ENCODE data around the gene CCSER1.

Gene CCSER1

DNA sequence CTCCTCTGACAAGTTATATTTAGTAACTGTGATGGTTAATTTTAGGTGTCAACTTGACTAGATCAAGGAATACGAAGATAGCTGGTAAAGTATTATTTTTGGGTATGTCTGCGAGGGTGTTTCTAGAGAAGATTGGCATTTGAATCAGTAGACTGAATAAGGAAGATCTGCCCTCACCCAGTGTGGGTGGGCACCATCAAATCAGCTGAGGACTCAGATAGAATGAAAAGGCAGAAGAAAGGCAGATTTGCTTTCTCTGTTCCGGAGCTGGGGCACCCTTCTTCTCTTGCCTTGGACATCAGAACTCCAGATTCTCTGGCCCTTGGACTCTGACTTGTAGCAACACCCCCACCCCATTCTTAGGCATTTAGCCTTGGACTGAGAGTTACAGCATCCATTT lies 981.6 kb downstream of the CCSER1 start:
- H2BK5ac ChIP-seq (ENCODE audit: low read length) = no peak overlapping the region
- no peak overlapping the region for H3K14ac ChIP-seq (ENCODE audit: low read length)
- H2AK5ac ChIP-seq (ENCODE audit: low read depth, low read length) = no peak overlapping the region
- no peak overlapping the region for H4K8ac ChIP-seq (ENCODE audit: low read depth, low read length)
- H3K18ac ChIP-seq (ENCODE audit: low read length) = no peak overlapping the region
- DNase-seq (ENCODE audit: low spot score) = no peak
- no peaks in the 10 kb centered on the region for H3K36me3 ChIP-seq (replicated peaks in 1 of 2; ENCODE audit: control insufficient read depth in 2 of 2, insufficient read depth in 2 of 2, low read length in 2 of 2)
- H2BK12ac ChIP-seq (ENCODE audit: low read length) = no peak overlapping the region
- no peaks in the 10 kb centered on the region for H3K9me3 ChIP-seq (replicated peaks in 1 of 2; ENCODE audit: control insufficient read depth in 2 of 2, insufficient read depth in 1 of 2, low read depth in 1 of 2, low read length in 2 of 2)
- H3K27me3 ChIP-seq (ENCODE audit: control insufficient read depth in 3 of 3, insufficient read depth in 3 of 3, low read depth in 1 of 3, low read length in 3 of 3) = no peaks in the 10 kb centered on the region
- no peak overlapping the region for H3K27ac ChIP-seq (replicated peaks; ENCODE audit: low read length)
- no peak overlapping the region for H2BK15ac ChIP-seq (ENCODE audit: low read length)
- H3K4me2 ChIP-seq (ENCODE audit: insufficient read depth, low read length, poor library complexity, severe bottlenecking) = no peak overlapping the region
- H3K23ac ChIP-seq (ENCODE audit: low read depth, low read length, poor library complexity) = no peak overlapping the region
- H2AFZ ChIP-seq (ENCODE audit: low read length) = no peak overlapping the region
- H4K91ac ChIP-seq (ENCODE audit: low read depth, low read length, poor library complexity) = no peak overlapping the region
- H3K4me1 ChIP-seq (ENCODE audit: control insufficient read depth in 2 of 2, insufficient read depth in 1 of 2, low read depth in 1 of 2, low read length in 2 of 2) = no peaks in the 10 kb centered on the region
- no peak overlapping the region for H2BK120ac ChIP-seq (ENCODE audit: low read depth, low read length)
- H3K79me1 ChIP-seq (ENCODE audit: low read depth, low read length) = no peaks in the 10 kb centered on the region
- H3K9ac ChIP-seq (ENCODE audit: low read depth, low read length, poor library complexity) = no peak overlapping the region
- no peak overlapping the region for H3K4ac ChIP-seq (ENCODE audit: low read length)
- no CpG with 5 or more reads among the region's 3 CpGs for WGBS, 2 donors (ENCODE audit: extremely low coverage in 2 of 2, insufficient read length in 2 of 2, insufficient replicate concordance in 1 of 2)
- H3K4me3 ChIP-seq (ENCODE audit: low read length in 2 of 2) = no peak overlapping the region

DNA sequence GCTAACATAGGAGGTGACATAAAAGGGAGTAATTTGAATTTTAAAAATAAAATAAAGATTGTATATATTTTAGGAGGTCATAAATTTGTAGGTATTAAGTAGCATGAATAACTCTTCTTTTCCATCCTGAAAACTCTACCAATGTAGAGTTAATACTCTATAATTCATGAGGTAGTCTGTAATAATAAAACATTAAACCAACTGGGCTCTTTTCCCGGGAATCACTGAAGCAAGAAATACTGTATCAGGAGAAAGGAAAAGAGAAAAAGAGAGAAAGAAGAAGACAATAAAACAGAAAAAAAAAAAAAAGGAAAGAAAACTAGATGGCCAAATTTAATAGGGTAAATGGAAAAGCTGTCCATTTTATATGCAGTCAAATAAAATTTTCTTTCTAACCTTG lies 984.4 kb downstream of the CCSER1 start:
- H3K9me3 ChIP-seq (replicated peaks in 1 of 2; ENCODE audit: control insufficient read depth in 2 of 2, insufficient read depth in 1 of 2, low read depth in 1 of 2, low read length in 2 of 2) = no peaks in the 10 kb centered on the region
- H3K18ac ChIP-seq (ENCODE audit: low read length) = no peak overlapping the region
- no peak for DNase-seq (ENCODE audit: low spot score)
- H3K23ac ChIP-seq (ENCODE audit: low read depth, low read length, poor library complexity) = no peak overlapping the region
- H2BK12ac ChIP-seq (ENCODE audit: low read length) = no peak overlapping the region
- no peaks in the 10 kb centered on the region for H3K27me3 ChIP-seq (ENCODE audit: control insufficient read depth in 3 of 3, insufficient read depth in 3 of 3, low read depth in 1 of 3, low read length in 3 of 3)
- no peaks in the 10 kb centered on the region for H3K4me1 ChIP-seq (ENCODE audit: control insufficient read depth in 2 of 2, insufficient read depth in 1 of 2, low read depth in 1 of 2, low read length in 2 of 2)
- H3K79me1 ChIP-seq (ENCODE audit: low read depth, low read length) = no peaks in the 10 kb centered on the region
- no peak overlapping the region for H2BK5ac ChIP-seq (ENCODE audit: low read length)
- no peak overlapping the region for H2BK15ac ChIP-seq (ENCODE audit: low read length)
- no peaks in the 10 kb centered on the region for H3K36me3 ChIP-seq (replicated peaks in 1 of 2; ENCODE audit: control insufficient read depth in 2 of 2, insufficient read depth in 2 of 2, low read length in 2 of 2)
- H3K4me2 ChIP-seq (ENCODE audit: insufficient read depth, low read length, poor library complexity, severe bottlenecking) = no peak overlapping the region
- H3K14ac ChIP-seq (ENCODE audit: low read length) = no peak overlapping the region
- H3K4ac ChIP-seq (ENCODE audit: low read length) = no peak overlapping the region
- H3K27ac ChIP-seq (replicated peaks; ENCODE audit: low read length) = no peak overlapping the region
- no peak overlapping the region for H3K4me3 ChIP-seq (ENCODE audit: low read length in 2 of 2)
- no peak overlapping the region for H2BK120ac ChIP-seq (ENCODE audit: low read depth, low read length)
- no peak overlapping the region for H4K91ac ChIP-seq (ENCODE audit: low read depth, low read length, poor library complexity)
- H4K8ac ChIP-seq (ENCODE audit: low read depth, low read length) = no peak overlapping the region
- H2AK5ac ChIP-seq (ENCODE audit: low read depth, low read length) = no peak overlapping the region
- H2AFZ ChIP-seq (ENCODE audit: low read length) = no peak overlapping the region
- H3K9ac ChIP-seq (ENCODE audit: low read depth, low read length, poor library complexity) = no peak overlapping the region
- no CpG with 5 or more reads among the region's 1 CpG for WGBS, 2 donors (ENCODE audit: extremely low coverage in 2 of 2, insufficient read length in 2 of 2, insufficient replicate concordance in 1 of 2)

GRCh38 chr4:91113130-91113706 lies 986.0 kb downstream of the CCSER1 start:
- no peak overlapping the region for H3K4me2 ChIP-seq (ENCODE audit: insufficient read depth, low read length, poor library complexity, severe bottlenecking)
- WGBS, 2 donors (ENCODE audit: extremely low coverage in 2 of 2, insufficient read length in 2 of 2, insufficient replicate concordance in 1 of 2) = no CpG with 5 or more reads among the region's 4 CpGs
- no peak overlapping the region for H3K4ac ChIP-seq (ENCODE audit: low read length)
- H3K14ac ChIP-seq (ENCODE audit: low read length) = no peak overlapping the region
- H2BK12ac ChIP-seq (ENCODE audit: low read length) = no peak overlapping the region
- H3K9ac ChIP-seq (ENCODE audit: low read depth, low read length, poor library complexity) = no peak overlapping the region
- H3K36me3 ChIP-seq (replicated peaks in 1 of 2; ENCODE audit: control insufficient read depth in 2 of 2, insufficient read depth in 2 of 2, low read length in 2 of 2) = no peaks in the 10 kb centered on the region
- no peaks in the 10 kb centered on the region for H3K4me1 ChIP-seq (ENCODE audit: control insufficient read depth in 2 of 2, insufficient read depth in 1 of 2, low read depth in 1 of 2, low read length in 2 of 2)
- H3K9me3 ChIP-seq (replicated peaks in 1 of 2; ENCODE audit: control insufficient read depth in 2 of 2, insufficient read depth in 1 of 2, low read depth in 1 of 2, low read length in 2 of 2) = no peaks in the 10 kb centered on the region
- H3K18ac ChIP-seq (ENCODE audit: low read length) = no peak overlapping the region
- no peak overlapping the region for H3K27ac ChIP-seq (replicated peaks; ENCODE audit: low read length)
- no peak overlapping the region for H2BK120ac ChIP-seq (ENCODE audit: low read depth, low read length)
- no peak overlapping the region for H2BK15ac ChIP-seq (ENCODE audit: low read length)
- DNase-seq (ENCODE audit: low spot score) = peak; percentile 23
- H4K8ac ChIP-seq (ENCODE audit: low read depth, low read length) = no peak overlapping the region
- H3K27me3 ChIP-seq (ENCODE audit: control insufficient read depth in 3 of 3, insufficient read depth in 3 of 3, low read depth in 1 of 3, low read length in 3 of 3) = no peaks in the 10 kb centered on the region
- H2BK5ac ChIP-seq (ENCODE audit: low read length) = no peak overlapping the region
- no peak overlapping the region for H3K4me3 ChIP-seq (ENCODE audit: low read length in 2 of 2)
- no peaks in the 10 kb centered on the region for H3K79me1 ChIP-seq (ENCODE audit: low read depth, low read length)
- H4K91ac ChIP-seq (ENCODE audit: low read depth, low read length, poor library complexity) = no peak overlapping the region
- H2AFZ ChIP-seq (ENCODE audit: low read length) = no peak overlapping the region
- H2AK5ac ChIP-seq (ENCODE audit: low read depth, low read length) = no peak overlapping the region
- no peak overlapping the region for H3K23ac ChIP-seq (ENCODE audit: low read depth, low read length, poor library complexity)

DNA sequence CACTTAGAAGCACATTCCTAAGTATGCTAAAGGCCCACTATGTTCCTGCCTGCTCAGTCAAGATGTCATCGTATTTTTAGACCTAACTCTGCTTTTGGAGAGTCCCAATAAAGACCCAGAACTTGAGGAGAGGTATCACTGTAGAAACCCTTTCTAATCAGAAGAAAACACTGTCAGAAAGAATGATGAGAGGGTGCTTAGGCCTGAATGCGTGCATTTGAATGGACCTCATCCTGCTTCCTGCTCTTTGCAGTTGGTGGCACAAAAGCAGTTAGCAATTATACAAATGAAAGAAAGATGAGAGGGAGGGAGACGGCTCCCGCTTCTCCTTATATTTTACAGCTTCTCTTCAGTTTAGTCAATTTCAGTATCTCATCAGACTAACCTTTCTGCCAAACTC lies 987.2 kb downstream of the CCSER1 start:
- no peaks in the 10 kb centered on the region for H3K27me3 ChIP-seq (ENCODE audit: control insufficient read depth in 3 of 3, insufficient read depth in 3 of 3, low read depth in 1 of 3, low read length in 3 of 3)
- WGBS, 2 donors (ENCODE audit: extremely low coverage in 2 of 2, insufficient read length in 2 of 2, insufficient replicate concordance in 1 of 2) = no CpG with 5 or more reads among the region's 4 CpGs
- no peak overlapping the region for H2AK5ac ChIP-seq (ENCODE audit: low read depth, low read length)
- no peak overlapping the region for H2BK15ac ChIP-seq (ENCODE audit: low read length)
- H2BK12ac ChIP-seq (ENCODE audit: low read length) = no peak overlapping the region
- no peaks in the 10 kb centered on the region for H3K36me3 ChIP-seq (replicated peaks in 1 of 2; ENCODE audit: control insufficient read depth in 2 of 2, insufficient read depth in 2 of 2, low read length in 2 of 2)
- H3K27ac ChIP-seq (replicated peaks; ENCODE audit: low read length) = no peak overlapping the region
- no peak overlapping the region for H4K8ac ChIP-seq (ENCODE audit: low read depth, low read length)
- no peak overlapping the region for H3K4me2 ChIP-seq (ENCODE audit: insufficient read depth, low read length, poor library complexity, severe bottlenecking)
- no peak overlapping the region for H4K91ac ChIP-seq (ENCODE audit: low read depth, low read length, poor library complexity)
- no peak overlapping the region for H2BK5ac ChIP-seq (ENCODE audit: low read length)
- no peaks in the 10 kb centered on the region for H3K9me3 ChIP-seq (replicated peaks in 1 of 2; ENCODE audit: control insufficient read depth in 2 of 2, insufficient read depth in 1 of 2, low read depth in 1 of 2, low read length in 2 of 2)
- no peak for DNase-seq (ENCODE audit: low spot score)
- no peak overlapping the region for H3K9ac ChIP-seq (ENCODE audit: low read depth, low read length, poor library complexity)
- H3K4me3 ChIP-seq (ENCODE audit: low read length in 2 of 2) = no peak overlapping the region
- H2BK120ac ChIP-seq (ENCODE audit: low read depth, low read length) = no peak overlapping the region
- no peak overlapping the region for H3K14ac ChIP-seq (ENCODE audit: low read length)
- H3K18ac ChIP-seq (ENCODE audit: low read length) = no peak overlapping the region
- H3K79me1 ChIP-seq (ENCODE audit: low read depth, low read length) = no peaks in the 10 kb centered on the region
- H3K4ac ChIP-seq (ENCODE audit: low read length) = no peak overlapping the region
- no peak overlapping the region for H3K23ac ChIP-seq (ENCODE audit: low read depth, low read length, poor library complexity)
- no peak overlapping the region for H2AFZ ChIP-seq (ENCODE audit: low read length)
- H3K4me1 ChIP-seq (ENCODE audit: control insufficient read depth in 2 of 2, insufficient read depth in 1 of 2, low read depth in 1 of 2, low read length in 2 of 2) = no peaks in the 10 kb centered on the region
